ENCODE measurements around the gene CAMTA1.

DNA sequence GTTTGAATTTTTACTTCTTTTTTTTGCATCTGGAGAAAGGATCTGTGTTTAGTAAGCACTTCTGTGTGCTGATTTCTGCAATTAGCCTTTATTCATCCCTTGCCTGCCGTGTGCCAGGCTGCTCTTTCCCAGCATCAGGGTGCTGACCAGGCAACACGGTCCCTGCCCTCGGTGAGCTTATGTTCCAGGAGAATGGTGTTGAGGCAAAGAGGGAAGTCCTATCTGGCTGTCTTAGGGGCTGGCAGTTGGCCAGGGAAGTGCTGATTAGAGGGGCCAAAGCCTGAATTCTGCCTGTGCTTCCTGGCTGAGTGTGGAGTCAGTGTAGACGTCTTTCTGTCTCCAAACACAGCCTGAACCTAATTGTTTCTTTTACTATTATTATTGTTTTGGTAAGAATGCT is 187.1 kb downstream of the CAMTA1 start:
- TF ChIP-seq POLR2A (IDR thresholded peaks at IDR 0.05; ENCODE audit: low read length): no peak
- no peak for TF ChIP-seq GATA1 (IDR thresholded peaks at IDR 0.05; ENCODE audit: low read depth, low read length)

Data from erythroblast (primary cell).